ENCODE data around the gene CPT1B. TPM values are rescaled to one million over a fixed set of nuclear protein-coding genes. Genes with fewer than 3 reads are reported as not detected.
A peak's percentile ranks its signal among the peaks of the same experiment; 100 is the strongest.
"Not testable (repeated sequence)": the region's sequence is repeated elsewhere in the genome, so short reads cannot be mapped to it uniquely, and the experiment has no call there.

Gene CPT1B
- 10.3 TPM for total RNA-seq

- no peak for DNase-seq
These were observed at the start of gene CPT1B for GRCh38 chr22:50577987-50578775. CPT1B (minus strand) TSS chr22:50578427; CDS start chr22:50577915, 512 bp downstream.

GRCh38 chr22:50626850-50627641, 48.8 kb upstream of the CPT1B start:
- no peak for DNase-seq

- DNase-seq: no peak
These were observed 48.2 kb upstream of the CPT1B start for GRCh38 chr22:50626314-50626849.

- DNase-seq: no peak
These were observed 47.5 kb upstream of the CPT1B start for GRCh38 chr22:50625568-50626313.

- no peak for DNase-seq
These were observed 46.9 kb upstream of the CPT1B start for GRCh38 chr22:50625131-50625567.

GRCh38 chr22:50624347-50625130, 46.3 kb upstream of the CPT1B start:
- no peak for DNase-seq

GRCh38 chr22:50622723-50623327, 44.6 kb upstream of the CPT1B start:
- no peak for DNase-seq

GRCh38 chr22:50621948-50622722, 43.9 kb upstream of the CPT1B start:
- no peak for DNase-seq

- DNase-seq: no peak
These were observed 43.2 kb upstream of the CPT1B start for GRCh38 chr22:50621356-50621880.

GRCh38 chr22:50620593-50621355, 42.5 kb upstream of the CPT1B start:
- DNase-seq: peak; percentile 73

- DNase-seq: not testable (repeated sequence)
These were observed 36.1 kb upstream of the CPT1B start for GRCh38 chr22:50614296-50614695.

- DNase-seq: no peak
These were observed 35.2 kb upstream of the CPT1B start for GRCh38 chr22:50613291-50613981.

- no peak for DNase-seq
These were observed 34.4 kb upstream of the CPT1B start for GRCh38 chr22:50612528-50613221.

- no peak for DNase-seq
These were observed 33.9 kb upstream of the CPT1B start for GRCh38 chr22:50612168-50612527.

GRCh38 chr22:50611341-50612060, 33.3 kb upstream of the CPT1B start:
- no peak for DNase-seq

GRCh38 chr22:50610581-50610980, 32.4 kb upstream of the CPT1B start:
- no peak for DNase-seq

- no peak for DNase-seq
These were observed 31.8 kb upstream of the CPT1B start for GRCh38 chr22:50610041-50610451.

All from skin of body (tissue), 2 donors.